Lung (tissue), 12 donors: Measurements from ENCODE around the gene TAF1B. TPM values are rescaled to one million over a fixed set of nuclear protein-coding genes. Genes with fewer than 3 reads are reported as not detected.

Experiments used
- ATAC-seq: fragments of 200-7000 bp; cut with Tn5 transposase; one replicate; pipeline ENCODE4 v1.9.1; 2020; ENCODE audit warnings: moderate number of reproducible peaks; ENCODE audit not compliant: insufficient read depth, low FRiP score
- DNase-seq, 3 donors: peaks; one replicate each; pipeline ENCODE4 v3.0.0-alpha.2; 2013 to 2017
- H3K27ac ChIP-seq, 2 donors: one replicate each; pipeline ENCODE4 v1.5.1; 2013; ENCODE audit warnings: mild to moderate bottlenecking in 2 of 2, moderate library complexity in 2 of 2, control low read depth in 1 of 2, inconsistent platforms in 1 of 2, low read depth in 1 of 2, low read length in 1 of 2
- H3K27me3 ChIP-seq, 3 donors: one replicate each; pipeline ENCODE4 v1.5.1; 2013; ENCODE audit warnings: low read length in 2 of 3; ENCODE audit not compliant: control insufficient read depth in 3 of 3, insufficient read depth in 3 of 3
- H3K36me3 ChIP-seq, 4 donors: one replicate each; pipeline ENCODE4 v1.5.1; 2013; ENCODE audit warnings: low read length in 4 of 4, mild to moderate bottlenecking in 1 of 4, moderate library complexity in 1 of 4; ENCODE audit not compliant: control insufficient read depth in 4 of 4, insufficient read depth in 4 of 4
- H3K4me1 ChIP-seq, 5 donors: one replicate each; pipeline ENCODE4 v1.5.1; 2013; ENCODE audit warnings: low read length in 5 of 5, mild to moderate bottlenecking in 2 of 5, moderate library complexity in 1 of 5; ENCODE audit not compliant: control insufficient read depth in 5 of 5, insufficient read depth in 5 of 5
- H3K4me3 ChIP-seq: one replicate; pipeline ENCODE4 v1.5.1; 2013; ENCODE audit warnings: mild to moderate bottlenecking, control low read depth, moderate library complexity
- H3K9ac ChIP-seq, 2 donors: one replicate each; pipeline ENCODE4 v1.5.1; 2013; ENCODE audit warnings: low read length in 2 of 2, control low read depth in 1 of 2; ENCODE audit not compliant: insufficient read depth in 1 of 2
- H3K9me3 ChIP-seq, 4 donors: one replicate each; pipeline ENCODE4 v1.5.1; 2013; ENCODE audit warnings: low read length in 3 of 4, mild to moderate bottlenecking in 1 of 4, moderate library complexity in 1 of 4; ENCODE audit not compliant: control insufficient read depth in 4 of 4, insufficient read depth in 3 of 4
- WGBS, 2 donors: extraction: QIAGEN DNeasy Blood & Tissue Kit; methylation state at CpG; one replicate each; pipeline ENCODE4 v1.1.7; 2013; 5-methylcytosine and 5-hydroxymethylcytosine counted together
- polyA plus RNA-seq, 2 donors: library from polyadenylated mRNA; stranded (reverse); fragments of 200-250 nt; gene quantifications; one replicate each; pipeline ENCODE4 v1.2.1, GENCODE V29; 2013
- total RNA-seq, 2 donors: library from RNA; depleted of rRNA in 1 of 2; stranded (reverse); fragments of >200 nt in 1 of 2; gene quantifications; one replicate each; pipeline ENCODE4 v1.2.1, GENCODE V29; 2014 to 2021
- TF ChIP-seq, protein P1 (sequence below): IDR thresholded peaks from 2 replicates; pipeline ENCODE4 v1.5.1; 2012; ENCODE audit warnings: mild to moderate bottlenecking; ENCODE audit errors: control extremely low read depth, extremely low read depth
- donor health status: control.
- donor health status: control.
- donor health status: Bipolar disorder and iron deficiency.
- donor health status: healthy.
- donor health status: DM: yes; HTN: yes; CAD: no.

TAF1B gene
- total and polyA plus RNA-seq, 4 donors = 6.1 to 46.3 (median 14.9) TPM

DNA sequence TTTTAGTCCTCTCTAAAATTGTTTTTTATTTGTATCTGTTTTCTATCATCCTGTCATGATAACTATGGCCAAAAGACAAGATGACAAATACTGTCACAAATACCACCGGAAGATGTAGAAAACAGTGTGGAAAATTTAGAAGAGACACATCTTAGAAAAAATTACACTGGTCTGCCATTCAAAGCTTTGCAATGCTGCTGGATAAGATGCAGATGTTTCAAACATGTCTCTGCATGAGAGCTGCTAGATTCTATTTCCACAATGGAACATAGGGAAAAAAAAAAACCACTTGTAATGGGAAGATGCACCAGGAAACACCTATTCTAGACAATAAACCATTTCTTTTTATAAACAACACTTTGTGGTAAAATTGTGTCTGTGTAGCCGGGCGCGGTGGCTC is 5.8 kb upstream of the TAF1B start:
- H3K36me3 ChIP-seq = no peaks in the 10 kb centered on the region
- 91 to 97% methylated on average over 4 of the region's 4 CpGs for whole genome bisulfite sequencing, 2 donors
- ATAC-seq (no peak), DNase-seq (no peak)
- no peaks in the 10 kb centered on the region for H3K27me3 ChIP-seq
- no peak overlapping the region for H3K9ac ChIP-seq
- TF ChIP-seq, protein P1, sequence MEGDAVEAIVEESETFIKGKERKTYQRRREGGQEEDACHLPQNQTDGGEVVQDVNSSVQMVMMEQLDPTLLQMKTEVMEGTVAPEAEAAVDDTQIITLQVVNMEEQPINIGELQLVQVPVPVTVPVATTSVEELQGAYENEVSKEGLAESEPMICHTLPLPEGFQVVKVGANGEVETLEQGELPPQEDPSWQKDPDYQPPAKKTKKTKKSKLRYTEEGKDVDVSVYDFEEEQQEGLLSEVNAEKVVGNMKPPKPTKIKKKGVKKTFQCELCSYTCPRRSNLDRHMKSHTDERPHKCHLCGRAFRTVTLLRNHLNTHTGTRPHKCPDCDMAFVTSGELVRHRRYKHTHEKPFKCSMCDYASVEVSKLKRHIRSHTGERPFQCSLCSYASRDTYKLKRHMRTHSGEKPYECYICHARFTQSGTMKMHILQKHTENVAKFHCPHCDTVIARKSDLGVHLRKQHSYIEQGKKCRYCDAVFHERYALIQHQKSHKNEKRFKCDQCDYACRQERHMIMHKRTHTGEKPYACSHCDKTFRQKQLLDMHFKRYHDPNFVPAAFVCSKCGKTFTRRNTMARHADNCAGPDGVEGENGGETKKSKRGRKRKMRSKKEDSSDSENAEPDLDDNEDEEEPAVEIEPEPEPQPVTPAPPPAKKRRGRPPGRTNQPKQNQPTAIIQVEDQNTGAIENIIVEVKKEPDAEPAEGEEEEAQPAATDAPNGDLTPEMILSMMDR = no peak
- no peak overlapping the region for H3K27ac ChIP-seq
- H3K4me3 ChIP-seq = no peak overlapping the region
- H3K9me3 ChIP-seq = no peaks in the 10 kb centered on the region
- H3K4me1 ChIP-seq = no peaks in the 10 kb centered on the region

DNA sequence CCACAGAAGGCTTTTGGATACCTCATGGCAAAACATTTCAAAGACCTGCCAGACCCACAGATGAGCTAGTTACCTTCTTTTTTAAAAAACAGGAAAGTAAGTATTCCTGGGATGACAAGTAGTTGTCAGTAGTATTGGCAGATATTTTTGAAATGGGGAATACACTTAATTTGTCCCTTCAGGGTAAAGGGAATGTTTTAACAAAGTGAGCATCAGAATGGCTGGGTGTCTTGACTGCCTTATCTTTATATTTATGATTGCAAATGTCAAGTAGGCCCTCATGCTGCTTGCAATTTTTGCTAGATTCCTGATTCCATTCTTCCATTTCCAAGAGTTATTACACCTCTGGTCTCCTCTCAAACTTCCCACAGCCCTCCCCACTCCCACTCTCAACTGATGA is 4.9 kb upstream of the TAF1B start:
- H3K27ac ChIP-seq = no peak overlapping the region
- no peak overlapping the region for H3K4me3 ChIP-seq
- H3K27me3 ChIP-seq = no peaks in the 10 kb centered on the region
- no peaks in the 10 kb centered on the region for H3K9me3 ChIP-seq
- no peaks in the 10 kb centered on the region for H3K36me3 ChIP-seq
- peaks cover 0 to 4% (median 0%) of the 10 kb centered on the region in 5 donors for H3K4me1 ChIP-seq
- no peak overlapping the region for H3K9ac ChIP-seq
- TF ChIP-seq, protein P1 = no peak
- DNase-seq (no peak), ATAC-seq (no peak)

DNA sequence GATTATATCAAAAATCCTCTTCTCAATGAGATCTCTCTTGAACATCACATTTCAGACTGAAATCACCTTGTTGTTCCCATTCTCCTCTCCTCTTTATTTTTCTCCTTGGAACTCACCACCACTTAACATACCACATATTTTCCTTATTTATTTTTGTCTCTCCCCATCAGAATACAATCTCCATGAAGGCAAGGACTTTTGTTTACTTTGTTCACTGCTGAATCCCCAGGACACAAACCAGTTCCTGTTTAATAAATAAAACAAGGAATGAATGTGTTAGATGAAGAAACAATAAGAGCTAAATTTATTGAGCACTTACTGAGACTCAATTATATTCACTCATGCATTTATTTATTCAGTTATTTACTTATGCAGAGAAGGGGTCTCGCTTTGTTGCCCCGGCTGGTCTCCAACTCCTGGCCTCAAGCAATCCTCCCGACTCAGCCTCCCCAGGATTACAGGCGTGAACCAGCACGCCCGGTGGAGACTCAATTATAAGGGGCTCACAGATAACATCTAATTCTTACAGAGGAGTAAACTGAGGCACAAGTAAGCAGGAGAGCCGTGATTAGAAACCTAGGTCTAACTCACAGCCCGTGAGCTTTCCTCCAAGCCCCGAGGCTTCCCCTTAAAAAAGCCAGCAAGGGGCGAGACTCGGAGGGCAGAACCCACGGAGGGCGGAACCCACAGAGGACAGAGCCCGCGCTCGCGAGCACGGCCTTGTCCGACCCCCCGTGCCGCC is 616 bp upstream of the TAF1B start:
- Histone ChIP-seq H3K36me3 (peaks cover 1 to 10% (median 6%) of the 10 kb centered on the region in 4 donors), H3K4me3 (peak overlapping the region; percentile 72), H3K4me1 (peaks cover 0 to 13% (median 1%) of the 10 kb centered on the region in 5 donors), H3K9me3 (no peaks in the 10 kb centered on the region), H3K9ac (peak overlapping the region in 1 of 2 donors; percentile 80), H3K27me3 (no peaks in the 10 kb centered on the region), H3K27ac (peak overlapping the region; percentile 86 to 93)
- TF ChIP-seq, protein P1 = no peak
- ATAC-seq (no peak), DNase-seq (peak in 1 of 3 donors; percentile 6)
- WGBS, 2 donors = 23% methylated on average over 21 of the region's 21 CpGs
